GM12874 (cell line): ENCODE data around the gene KRTAP24-1.

Experiments
- CTCF ChIP-seq: IDR thresholded peaks from 2 replicates; pipeline ENCODE4 v1.5.1; 2011; ENCODE audit warnings: low read depth, mild to moderate bottlenecking, control low read depth, low read length, moderate library complexity; ENCODE audit not compliant: insufficient read depth

The KRTAP24-1 gene

GRCh38 chr21:30282850-30283249 lies at the start of gene KRTAP24-1:
KRTAP24-1 (minus strand) TSS chr21:30282950; CDS start chr21:30282932, 18 bp downstream.
- TF ChIP-seq CTCF: no peak

GRCh38 chr21:30329203-30329875 lies 46.6 kb upstream of the KRTAP24-1 start:
- TF ChIP-seq CTCF: no peak

- TF ChIP-seq CTCF: no peak
Measured at GRCh38 chr21:30326390-30326789, 43.6 kb upstream of the KRTAP24-1 start.

GRCh38 chr21:30320215-30320614 lies 37.5 kb upstream of the KRTAP24-1 start, which contains the start of gene KRTAP26-1:
KRTAP26-1 (minus strand) TSS chr21:30320315; CDS start chr21:30320035, 280 bp downstream.
- TF ChIP-seq CTCF: no peak

GRCh38 chr21:30315701-30316100 lies 33.0 kb upstream of the KRTAP24-1 start:
- TF ChIP-seq CTCF: no peak

- no peak for TF ChIP-seq CTCF
Measured at GRCh38 chr21:30306884-30307283, 24.1 kb upstream of the KRTAP24-1 start.

- TF ChIP-seq CTCF: no peak
Measured at GRCh38 chr21:30305136-30305535, 22.4 kb upstream of the KRTAP24-1 start.
